Aorta (tissue), 5 donors: ENCODE results near the gene KMT5B. TPM values are rescaled to one million over a fixed set of nuclear protein-coding genes. Genes with fewer than 3 reads are reported as not detected.

Experiments
- ATAC-seq: fragments of 200-7000 bp; cut with Tn5 transposase; one replicate; pipeline ENCODE4 v1.9.1; 2022; ENCODE audit warnings: moderate library complexity; ENCODE audit not compliant: low FRiP score
- DNase-seq, 2 donors: peaks; one replicate each; pipeline ENCODE4 v3.0.0-alpha.2; 2020
- H3K27ac ChIP-seq, 2 donors: one replicate each; pipeline ENCODE4 v1.5.1; 2013; ENCODE audit warnings: low read length in 2 of 2, mild to moderate bottlenecking in 2 of 2, moderate library complexity in 2 of 2, control low read depth in 1 of 2, inconsistent platforms in 1 of 2, low read depth in 1 of 2
- H3K27me3 ChIP-seq, 2 donors: one replicate each; pipeline ENCODE4 v1.6.1; 2013; ENCODE audit warnings: control low read depth in 1 of 2, low read length in 1 of 2, mild to moderate bottlenecking in 1 of 2, moderate library complexity in 1 of 2; ENCODE audit not compliant: insufficient read depth in 2 of 2, control insufficient read depth in 1 of 2
- H3K36me3 ChIP-seq, 2 donors: one replicate each; pipeline ENCODE4 v1.6.1; 2013; ENCODE audit warnings: control low read depth in 1 of 2, low read length in 1 of 2, mild to moderate bottlenecking in 1 of 2; ENCODE audit not compliant: insufficient read depth in 2 of 2, control insufficient read depth in 1 of 2
- H3K4me1 ChIP-seq, 2 donors: one replicate each; pipeline ENCODE4 v1.6.1; 2013; ENCODE audit warnings: low read length in 2 of 2, control low read depth in 1 of 2, mild to moderate bottlenecking in 1 of 2, moderate library complexity in 1 of 2; ENCODE audit not compliant: insufficient read depth in 2 of 2, control insufficient read depth in 1 of 2
- H3K4me3 ChIP-seq, 2 donors: one replicate each; pipeline ENCODE4 v1.5.1; 2013; ENCODE audit warnings: low read length in 2 of 2, control low read depth in 1 of 2, mild to moderate bottlenecking in 1 of 2
- H3K9me3 ChIP-seq: one replicate; pipeline ENCODE4 v1.6.1; 2013; ENCODE audit warnings: mild to moderate bottlenecking, low read length; ENCODE audit not compliant: control insufficient read depth
- WGBS, 2 donors: extraction: QIAGEN DNeasy Blood & Tissue Kit; methylation state at CpG; one replicate each; pipeline ENCODE4 v1.1.7; 2013; 5-methylcytosine and 5-hydroxymethylcytosine counted together
- intact Hi-C, 2 donors: fragments of 100-400 bp; cut with DNase I; formaldehyde crosslinking; loops; one replicate each; pipeline versions ENCODE4 v1.14.2 to v1.15.0; 2022
- polyA plus RNA-seq, 2 donors: library from polyadenylated mRNA; stranded (reverse); fragments of 200-250 nt; gene quantifications; one replicate each; pipeline ENCODE4 v1.2.3, GENCODE V29; 2013
- total RNA-seq, 2 donors: library from RNA; stranded (reverse); fragmentation: NEBNext Ultra II Directional; extraction: Animal tissue kit (Norgen Biotek cat#: 25700); gene quantifications; one replicate each; pipeline ENCODE4 v1.2.1, GENCODE V29; 2021
- donor health status: healthy with polysubstance abuse.
- donor health status: Bipolar disorder and iron deficiency.
- donor health status: DM: no; HTN: no; CAD: no.
- donor health status: DM: no; HTN: no; CAD: no.
- donor health status: DM: yes; HTN: yes; CAD: no.

KMT5B gene
- total and polyA plus RNA-seq, 4 donors: 24.4 to 49.6 (median 33.9) TPM

DNA sequence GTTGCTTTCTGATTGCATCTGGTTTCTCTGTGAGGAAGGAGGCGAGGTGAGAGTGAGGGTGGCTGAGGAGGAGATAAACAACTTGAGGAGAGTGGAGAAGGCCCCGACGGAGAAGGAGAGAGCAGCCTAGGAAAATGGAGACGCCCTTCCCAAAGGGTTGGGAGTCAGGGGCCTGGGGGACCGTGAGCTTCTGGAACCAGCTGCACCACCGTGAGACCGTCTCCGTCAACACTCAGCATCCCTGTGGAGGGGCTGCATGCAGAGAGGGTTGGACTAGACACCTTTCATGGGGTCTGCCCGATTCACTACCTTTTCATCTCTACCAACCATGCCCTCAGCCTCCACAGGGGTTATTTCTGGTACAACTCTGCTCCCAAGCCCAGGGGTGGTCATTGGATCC, 13.3 kb upstream of the KMT5B start:
- no peaks in the 10 kb centered on the region for H3K27me3 ChIP-seq
- H3K27ac ChIP-seq: no peak overlapping the region
- 92% methylated on average over 9 of the region's 9 CpGs for WGBS, 2 donors
- no peaks in the 10 kb centered on the region for H3K4me1 ChIP-seq
- H3K4me3 ChIP-seq: no peak overlapping the region
- H3K9me3 ChIP-seq: no peaks in the 10 kb centered on the region
- ATAC-seq: no peak
- DNase-seq: no peak
- no peaks in the 10 kb centered on the region for H3K36me3 ChIP-seq
- intact Hi-C loops: no loop called here

DNA sequence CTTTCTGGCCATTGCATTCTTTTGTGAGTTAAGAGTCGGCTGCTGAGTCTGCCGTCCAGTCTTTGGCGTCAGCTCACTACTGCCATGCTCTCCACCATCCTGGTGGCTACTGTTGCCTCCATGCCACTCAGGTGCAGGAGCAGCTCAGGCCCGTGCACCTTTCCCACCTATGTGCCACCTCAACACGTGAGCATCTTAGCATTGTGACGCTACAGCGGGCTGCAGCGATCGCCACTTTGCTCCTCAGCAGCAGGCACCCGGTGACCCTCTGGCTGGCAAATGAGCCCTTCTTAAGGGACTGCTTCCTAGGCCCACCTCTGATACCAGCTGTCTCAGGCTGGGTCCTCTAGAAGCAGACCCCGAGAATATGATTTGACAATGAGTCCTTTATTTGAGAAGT, 11.5 kb upstream of the KMT5B start:
- intact Hi-C loops: no loop called here
- Histone ChIP-seq H3K4me1 (no peaks in the 10 kb centered on the region), H3K9me3 (no peaks in the 10 kb centered on the region), H3K36me3 (no peaks in the 10 kb centered on the region), H3K4me3 (no peak overlapping the region), H3K27me3 (no peaks in the 10 kb centered on the region), H3K27ac (no peak overlapping the region)
- 88 to 89% methylated on average over 11 of the region's 11 CpGs for WGBS, 2 donors
- DNase-seq (no peak), ATAC-seq (no peak)

DNA sequence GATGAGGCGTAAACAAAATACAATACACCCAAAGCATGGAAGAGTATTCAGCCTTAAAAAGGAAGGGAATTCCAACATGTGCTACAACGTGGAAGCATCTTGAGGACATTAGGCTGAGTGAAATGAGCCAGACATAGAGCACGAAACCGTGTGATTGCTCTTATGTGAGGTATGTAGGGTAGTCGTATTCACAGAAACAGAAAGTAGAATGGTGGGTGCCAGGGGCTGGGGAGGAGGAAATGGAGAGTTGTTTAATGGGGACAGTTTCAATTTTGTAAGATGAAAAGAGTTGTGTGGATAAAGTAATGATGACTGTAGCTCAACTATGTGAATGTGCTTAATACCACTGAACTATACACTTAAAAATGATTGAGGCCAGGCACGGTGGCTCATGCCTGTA, 10.2 kb upstream of the KMT5B start:
- intact Hi-C loops: no loop called here
- no peaks in the 10 kb centered on the region for H3K27me3 ChIP-seq
- H3K27ac ChIP-seq: no peak overlapping the region
- ATAC-seq (no peak), DNase-seq (no peak)
- no peaks in the 10 kb centered on the region for H3K36me3 ChIP-seq
- H3K4me1 ChIP-seq: no peaks in the 10 kb centered on the region
- H3K4me3 ChIP-seq: no peak overlapping the region
- H3K9me3 ChIP-seq: no peaks in the 10 kb centered on the region
- WGBS, 2 donors: 74 to 79% methylated on average over 6 of the region's 6 CpGs

DNA sequence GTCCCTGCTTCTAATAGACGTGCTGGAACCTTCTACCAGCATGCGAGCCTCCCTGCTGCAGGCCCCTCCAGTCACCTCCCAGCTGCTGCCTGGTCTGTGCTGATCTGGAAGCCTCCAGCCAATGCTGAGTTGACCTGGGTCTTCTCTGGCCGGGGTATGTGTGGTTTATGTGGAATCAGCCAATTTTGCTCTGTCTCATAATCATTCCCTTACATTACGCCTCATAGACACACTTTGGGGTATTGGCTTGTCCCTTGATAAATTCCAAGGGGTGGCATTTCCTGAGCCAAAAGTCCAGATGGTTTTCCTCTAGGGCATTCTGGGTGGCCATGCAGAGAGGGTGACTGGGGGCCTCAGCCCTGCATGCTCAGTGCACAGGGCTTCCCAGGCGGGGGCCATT, 8.3 kb upstream of the KMT5B start:
- no peaks in the 10 kb centered on the region for H3K4me1 ChIP-seq
- H3K9me3 ChIP-seq: no peaks in the 10 kb centered on the region
- no peaks in the 10 kb centered on the region for H3K27me3 ChIP-seq
- no peak overlapping the region for H3K27ac ChIP-seq
- no peak overlapping the region for H3K4me3 ChIP-seq
- no peaks in the 10 kb centered on the region for H3K36me3 ChIP-seq
- DNase-seq (no peak), ATAC-seq (no peak)
- intact Hi-C loops: no loop called here
- 88 to 91% methylated on average over 5 of the region's 5 CpGs for WGBS, 2 donors

DNA sequence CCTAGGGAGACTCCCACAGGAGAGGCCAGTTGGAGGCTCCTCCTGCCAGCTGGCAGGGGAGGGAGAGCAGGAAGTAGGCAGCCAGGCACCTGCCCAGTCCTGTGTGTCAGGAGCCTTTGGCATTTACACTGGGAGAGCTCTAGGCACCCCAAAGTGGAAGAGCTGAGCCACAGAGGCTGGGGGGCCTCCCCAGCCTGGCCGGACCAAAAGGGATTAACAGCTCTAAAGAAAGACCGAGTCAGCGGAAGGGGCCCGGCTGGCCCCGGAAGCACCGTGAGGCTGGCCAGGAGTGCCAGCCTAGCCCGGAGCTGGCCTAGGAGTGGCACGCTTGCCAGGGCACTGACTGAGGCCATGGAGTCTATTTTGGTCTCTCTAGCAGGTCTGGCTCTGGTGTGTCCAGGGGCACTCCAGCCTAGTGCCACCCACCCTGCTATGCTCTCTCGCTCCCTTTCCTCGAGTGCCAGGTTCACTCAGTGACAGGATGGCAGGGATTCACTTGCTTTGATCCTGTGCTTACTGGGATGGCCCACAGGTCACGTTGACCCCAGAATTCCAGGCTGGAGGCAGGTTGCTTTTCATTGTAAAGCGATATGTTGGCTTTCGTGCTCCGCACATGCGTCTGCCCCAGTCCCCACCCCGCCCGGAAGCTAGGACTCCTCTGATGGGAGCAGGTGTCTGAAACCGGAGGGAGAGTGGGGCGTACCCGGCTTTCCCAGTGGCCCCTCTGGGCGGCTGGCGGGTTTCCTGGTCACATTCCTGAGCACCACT, 3.3 kb upstream of the KMT5B start:
- ATAC-seq: no peak
- no peak for DNase-seq
- H3K9me3 ChIP-seq: no peaks in the 10 kb centered on the region
- no peaks in the 10 kb centered on the region for H3K27me3 ChIP-seq
- no peak overlapping the region for H3K27ac ChIP-seq
- H3K4me3 ChIP-seq: no peak overlapping the region
- intact Hi-C loops: loop anchor here in 1 of 2 donors (10.0 kb wide), 1 partner anchor 58 kb away; the partner anchor contains the start of gene C11orf24
- no peaks in the 10 kb centered on the region for H3K4me1 ChIP-seq
- WGBS, 2 donors: 62 to 68% methylated on average over 21 to 22 of the region's 22 CpGs
- no peaks in the 10 kb centered on the region for H3K36me3 ChIP-seq

DNA sequence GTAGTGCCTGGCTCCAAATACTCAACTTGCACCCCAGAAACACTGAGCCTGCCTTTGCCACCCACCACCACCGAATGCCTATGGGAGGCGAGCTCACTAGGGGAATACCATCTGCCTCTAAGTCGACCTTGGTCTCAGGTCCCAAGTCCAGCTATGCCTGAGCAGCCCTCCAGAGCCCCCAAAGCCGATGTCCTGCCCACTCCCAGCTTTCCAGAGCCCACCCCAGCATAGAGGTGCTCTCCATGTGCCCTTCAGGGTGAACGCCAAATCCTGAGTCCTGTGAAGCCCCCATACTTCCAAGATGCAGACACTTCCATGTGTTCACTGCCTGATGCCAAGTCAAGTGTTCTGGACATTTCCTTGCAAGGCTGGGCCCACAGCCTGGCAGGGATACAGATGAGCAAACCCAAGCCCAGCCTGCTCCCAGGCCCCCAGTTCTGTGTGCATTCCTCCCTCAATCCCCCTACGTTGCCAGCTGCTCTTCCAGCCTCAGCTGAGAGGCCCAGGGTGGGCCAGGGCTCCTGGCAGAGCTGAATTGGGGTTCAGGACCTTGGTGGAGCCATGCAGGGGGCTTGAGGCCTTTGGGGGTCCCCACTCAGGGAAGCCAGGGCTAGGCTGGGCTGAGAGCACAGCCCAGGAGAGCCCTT, 2.6 kb upstream of the KMT5B start:
- Histone ChIP-seq H3K4me1 (no peaks in the 10 kb centered on the region), H3K27me3 (no peaks in the 10 kb centered on the region), H3K36me3 (no peaks in the 10 kb centered on the region), H3K9me3 (no peaks in the 10 kb centered on the region), H3K27ac (no peak overlapping the region), H3K4me3 (no peak overlapping the region)
- ATAC-seq (no peak), DNase-seq (no peak)
- WGBS, 2 donors: 81 to 82% methylated on average over 6 of the region's 6 CpGs
- intact Hi-C loops: loop anchor here in 1 of 2 donors (10.0 kb wide), 1 partner anchor 59 kb away; the partner anchor contains the start of gene C11orf24

DNA sequence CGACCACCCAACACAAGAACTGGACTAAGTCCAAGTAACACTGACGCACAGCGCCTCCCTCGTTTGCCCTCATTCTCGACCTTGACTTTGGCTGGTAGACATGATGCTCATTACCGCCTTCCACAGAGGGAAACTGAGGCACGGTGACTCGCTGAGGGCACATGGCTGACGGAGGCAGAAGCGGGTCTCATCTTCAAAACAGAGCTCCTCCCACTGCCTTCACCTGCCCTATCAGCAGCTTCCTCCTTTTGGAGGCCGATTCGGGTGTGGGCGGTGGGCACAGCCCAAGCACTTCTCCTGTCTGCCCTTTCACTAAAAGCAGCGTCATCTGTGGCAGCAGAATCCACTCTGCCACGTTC, 2.0 kb upstream of the KMT5B start:
- intact Hi-C loops: loop anchor here in 1 of 2 donors (10.0 kb wide), 1 partner anchor 60 kb away; the partner anchor contains the start of gene C11orf24
- Histone ChIP-seq H3K36me3 (no peaks in the 10 kb centered on the region), H3K9me3 (no peaks in the 10 kb centered on the region), H3K4me1 (no peaks in the 10 kb centered on the region), H3K27ac (no peak overlapping the region), H3K27me3 (no peaks in the 10 kb centered on the region), H3K4me3 (no peak overlapping the region)
- DNase-seq (no peak), ATAC-seq (no peak)
- 77 to 79% methylated on average over 15 of the region's 15 CpGs for WGBS, 2 donors

DNA sequence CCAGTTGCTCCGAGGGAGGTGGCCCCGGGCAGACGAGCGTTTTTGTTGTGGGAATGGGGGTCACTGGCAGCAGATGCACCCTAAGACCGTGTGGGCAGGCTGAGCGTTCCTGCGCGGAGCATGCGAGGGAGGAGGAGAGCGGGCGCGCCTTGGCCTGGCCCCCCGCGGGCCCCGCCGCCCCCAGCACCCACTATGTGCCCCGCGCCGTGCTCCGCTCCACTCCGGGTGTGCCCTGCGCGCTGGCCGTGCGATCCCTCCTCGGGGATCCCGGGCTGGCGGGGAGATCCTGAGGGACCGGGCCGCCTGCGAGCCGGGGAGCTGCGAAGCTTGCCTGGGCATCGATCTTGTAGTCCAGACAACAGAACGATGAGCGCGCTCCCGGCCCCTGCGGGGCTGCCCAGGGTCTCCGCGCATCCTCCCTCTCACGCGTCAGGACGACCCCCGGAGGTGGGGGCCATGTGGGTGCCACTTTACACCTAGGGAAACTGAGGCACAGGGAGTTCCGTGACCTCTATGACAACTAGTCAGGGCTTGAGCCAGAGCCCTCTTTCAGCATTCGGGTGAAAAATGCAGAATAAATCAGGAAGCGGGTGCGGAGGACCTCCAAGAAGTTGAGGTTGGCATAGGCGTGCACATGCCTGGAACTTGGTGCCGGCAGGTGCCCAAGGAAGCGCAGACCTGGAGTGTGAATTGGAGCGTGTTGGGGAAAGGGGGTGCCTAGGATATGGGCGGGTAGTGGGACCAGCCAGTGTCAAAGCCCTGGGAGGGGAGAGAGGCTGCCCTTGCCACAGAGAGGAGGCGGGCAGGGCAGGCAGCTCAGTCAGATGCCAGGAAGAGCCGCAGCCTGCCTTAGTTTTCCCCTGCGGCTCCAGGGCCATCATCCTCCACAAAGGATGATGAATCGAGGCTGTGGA, 1.3 kb upstream of the KMT5B start:
- Histone ChIP-seq H3K4me1 (peaks cover 0 to 2% of the 10 kb centered on the region in 2 donors), H3K36me3 (no peaks in the 10 kb centered on the region), H3K9me3 (no peaks in the 10 kb centered on the region), H3K4me3 (peak overlapping the region; percentile 88 to 91), H3K27ac (peak overlapping the region in 1 of 2 donors; percentile 69), H3K27me3 (no peaks in the 10 kb centered on the region)
- WGBS, 2 donors: 15 to 17% methylated on average over 45 to 58 of the region's 58 CpGs
- DNase-seq: peak; percentile 67 to 82
- peak; percentile 24 for ATAC-seq
- intact Hi-C loops: loop anchor here (5.0 to 10.0 kb wide), 2 partner anchors 60 to 168 kb away; partner anchors contain the start of gene C11orf24 (in 1 of the 2)
